ENCODE measurements around the gene DAAM2.

Gene DAAM2

GRCh38 chr6:39829331-39829730 is 37.2 kb downstream of the DAAM2 start:
- H3K27ac ChIP-seq: no peak overlapping the region
- no peak for TF ChIP-seq CTCF (conservative IDR thresholded peaks at IDR 0.05)

GRCh38 chr6:39830444-39830843 is 38.3 kb downstream of the DAAM2 start:
- no peak for TF ChIP-seq CTCF (conservative IDR thresholded peaks at IDR 0.05)
- no peak overlapping the region for H3K27ac ChIP-seq

GRCh38 chr6:39831701-39832100 is 39.5 kb downstream of the DAAM2 start:
- H3K27ac ChIP-seq: no peak overlapping the region
- no peak for TF ChIP-seq CTCF (conservative IDR thresholded peaks at IDR 0.05)

DNA sequence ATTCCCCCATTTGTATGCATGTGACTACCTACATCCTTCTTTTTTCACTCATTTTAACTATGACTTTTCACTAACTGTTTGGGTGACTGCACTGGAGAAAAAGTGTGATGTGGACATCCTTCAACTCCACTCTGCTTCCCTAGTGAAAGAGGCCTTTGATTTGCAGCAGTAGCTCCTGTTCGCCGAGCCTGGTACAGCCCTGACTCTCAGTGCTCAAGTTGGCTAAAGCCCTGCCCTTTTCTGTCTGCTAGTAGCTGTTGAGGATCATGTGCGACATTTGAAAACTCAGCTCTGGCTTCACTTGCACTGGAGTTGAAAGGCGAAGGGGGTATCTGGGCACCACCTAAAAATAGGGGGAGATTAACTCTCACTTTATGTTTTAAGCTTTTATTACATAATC is 42.1 kb downstream of the DAAM2 start:
- TF ChIP-seq CTCF (conservative IDR thresholded peaks at IDR 0.05): no peak
- no peak overlapping the region for H3K27ac ChIP-seq

DNA sequence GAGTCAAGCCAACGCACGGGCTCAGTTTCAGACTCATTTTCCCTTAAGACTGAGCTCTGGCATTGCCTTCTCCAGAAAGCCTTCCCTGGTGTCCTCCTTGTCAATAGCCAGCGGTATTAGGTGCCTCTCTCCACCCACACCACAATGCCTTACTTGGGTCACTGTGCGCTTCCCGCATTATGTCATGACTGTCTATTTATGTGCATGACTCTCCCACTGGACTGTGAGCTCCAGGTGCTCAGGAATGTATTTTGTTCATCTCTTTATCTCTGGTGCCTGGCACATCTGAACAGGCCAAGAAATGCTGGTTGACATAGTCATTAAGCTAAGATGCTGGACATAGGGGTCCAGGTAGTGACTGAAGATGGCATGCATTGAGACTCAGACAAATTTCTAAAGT is 42.7 kb downstream of the DAAM2 start:
- no peak for TF ChIP-seq CTCF (conservative IDR thresholded peaks at IDR 0.05)
- H3K27ac ChIP-seq: no peak overlapping the region

- H3K27ac ChIP-seq: no peak overlapping the region
- no peak for TF ChIP-seq CTCF (conservative IDR thresholded peaks at IDR 0.05)
These were observed 43.7 kb downstream of the DAAM2 start for GRCh38 chr6:39835821-39836295.

GRCh38 chr6:39836606-39837005 is 44.4 kb downstream of the DAAM2 start:
- no peak for TF ChIP-seq CTCF (conservative IDR thresholded peaks at IDR 0.05)
- H3K27ac ChIP-seq: no peak overlapping the region

GRCh38 chr6:39839445-39839844 is 47.3 kb downstream of the DAAM2 start:
- peak overlapping the region; percentile 55; the same call in 1 of the 2 replicates for H3K27ac ChIP-seq
- no peak for TF ChIP-seq CTCF (conservative IDR thresholded peaks at IDR 0.05)

Measured in VCaP (cell line).